Measurements from ENCODE around the gene MPZL1.
A peak's percentile ranks its signal among the peaks of the same experiment; 100 is the strongest.

Gene MPZL1

DNA sequence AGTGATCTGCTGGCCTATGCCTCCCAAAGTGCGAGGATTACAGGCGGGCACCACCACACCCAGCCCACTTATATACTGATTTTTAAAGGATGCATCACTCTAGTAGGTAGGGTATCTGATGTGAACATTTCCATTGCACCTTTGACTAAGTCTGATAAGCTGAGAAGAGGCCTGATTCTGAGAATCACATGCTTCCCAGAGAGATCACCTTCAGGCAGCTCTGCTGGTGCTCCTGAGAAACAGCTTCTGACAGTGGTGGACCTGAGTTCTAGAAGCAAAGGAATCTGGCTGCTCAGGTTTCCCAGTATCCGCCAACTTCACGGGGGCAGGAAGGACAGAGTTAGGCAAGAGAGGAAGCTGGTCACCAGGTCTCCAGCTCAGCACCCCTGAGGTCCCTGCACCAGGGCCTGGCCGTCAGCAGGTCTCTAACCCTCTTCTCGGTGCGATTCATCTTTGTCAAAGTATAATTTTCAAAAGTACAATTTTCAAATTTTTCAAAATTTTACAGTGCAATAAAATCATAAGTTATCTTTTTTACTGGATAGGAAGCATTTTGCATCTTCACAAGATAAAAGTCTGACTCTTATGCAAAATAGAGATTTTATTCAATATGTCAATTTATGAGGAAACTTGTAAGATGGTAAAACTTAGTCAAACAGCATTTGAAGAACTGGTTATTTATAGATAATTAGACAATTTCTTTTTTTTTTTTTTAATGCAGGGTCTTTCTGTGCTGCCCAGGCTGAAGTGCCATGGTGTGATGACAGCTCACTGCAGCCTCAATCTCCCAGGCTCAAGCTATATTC is 25.8 kb upstream of the MPZL1 start:
- no peak for DNase-seq (ENCODE audit: low spot score)

DNA sequence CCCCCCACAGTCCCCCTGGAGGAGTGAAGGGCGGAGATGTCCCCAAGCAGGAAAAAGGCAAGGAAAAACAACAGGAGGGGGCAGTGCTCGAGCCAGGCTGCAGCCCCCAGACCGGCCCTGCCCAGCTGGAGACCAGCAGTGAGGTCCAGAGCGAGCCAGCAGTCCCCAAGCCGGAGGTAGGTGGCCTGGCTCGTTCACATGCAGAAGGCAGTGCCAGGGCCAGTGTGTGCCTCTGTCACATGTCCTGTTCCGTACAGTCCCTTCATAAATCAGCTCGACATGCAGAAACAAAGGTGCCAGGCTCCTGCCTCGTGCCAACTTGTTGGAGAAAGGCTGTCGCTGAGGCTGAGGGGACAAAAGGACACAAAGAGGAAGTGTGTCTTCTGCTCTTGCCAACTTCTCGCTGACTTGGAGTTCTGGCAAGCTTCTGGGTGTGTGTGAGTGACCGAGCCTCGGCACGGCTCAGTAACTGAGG is 24.1 kb upstream of the MPZL1 start:
- no peak for DNase-seq (ENCODE audit: low spot score)

DNA sequence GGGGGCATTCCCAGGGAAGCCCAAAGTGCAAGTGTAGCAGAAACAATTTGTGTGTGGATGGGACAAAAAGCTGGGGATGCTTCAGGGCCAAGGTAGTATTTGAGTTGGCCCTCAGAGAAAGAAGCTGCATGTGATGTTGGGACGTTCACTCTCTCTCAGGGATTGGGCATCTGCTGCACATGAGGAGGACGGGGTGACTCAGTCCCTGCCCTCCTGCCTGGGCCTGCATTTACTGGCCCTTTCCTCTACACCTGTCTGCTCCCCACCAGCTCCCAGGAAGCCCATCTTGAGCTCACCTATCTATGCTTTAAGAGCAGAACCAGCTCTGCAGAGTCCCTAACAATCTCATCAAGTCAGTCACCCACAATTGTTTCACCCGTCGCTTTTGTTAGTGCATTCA is 23.5 kb upstream of the MPZL1 start:
- no peak for DNase-seq (ENCODE audit: low spot score)

DNA sequence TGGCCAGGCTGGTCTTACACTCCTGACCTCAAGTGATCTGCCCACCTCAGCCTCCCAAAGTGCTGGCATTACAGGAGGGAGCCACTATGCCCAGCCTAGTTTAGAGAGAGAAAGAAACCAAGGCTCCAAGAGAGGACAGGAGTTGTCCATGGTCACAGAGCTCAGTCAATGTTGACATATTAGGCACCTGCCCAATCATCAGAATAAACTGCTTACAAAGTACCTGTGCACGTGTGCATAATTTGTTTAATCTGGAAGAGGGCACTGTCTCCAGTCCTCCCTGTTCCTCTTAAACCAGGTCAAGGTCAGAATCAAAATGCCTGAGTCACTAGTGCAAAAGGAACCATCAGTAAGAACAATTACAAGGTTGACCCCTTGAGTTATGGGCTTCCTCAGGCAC is 20.3 kb upstream of the MPZL1 start:
- DNase-seq (ENCODE audit: low spot score), result no peak

DNA sequence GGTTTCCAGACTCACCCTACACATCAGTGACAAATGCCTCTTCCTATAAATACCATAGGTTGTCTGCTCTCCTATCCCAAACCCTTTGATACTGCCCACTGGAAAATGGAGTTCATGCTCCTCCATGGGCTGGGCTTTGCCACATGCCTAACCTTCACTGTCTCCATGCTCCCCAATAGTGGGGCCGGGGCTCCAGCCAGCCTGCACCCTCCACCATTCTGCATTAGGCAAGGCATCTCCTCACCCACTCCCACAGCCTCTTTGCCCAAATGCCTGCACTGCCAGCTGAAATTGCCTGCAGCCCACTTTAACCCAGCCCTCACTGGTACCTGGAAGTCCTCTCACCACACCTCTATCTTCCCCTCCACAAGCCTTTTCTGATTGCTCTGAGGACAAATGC is 18.2 kb upstream of the MPZL1 start:
- DNase-seq (ENCODE audit: low spot score), result no peak

DNA sequence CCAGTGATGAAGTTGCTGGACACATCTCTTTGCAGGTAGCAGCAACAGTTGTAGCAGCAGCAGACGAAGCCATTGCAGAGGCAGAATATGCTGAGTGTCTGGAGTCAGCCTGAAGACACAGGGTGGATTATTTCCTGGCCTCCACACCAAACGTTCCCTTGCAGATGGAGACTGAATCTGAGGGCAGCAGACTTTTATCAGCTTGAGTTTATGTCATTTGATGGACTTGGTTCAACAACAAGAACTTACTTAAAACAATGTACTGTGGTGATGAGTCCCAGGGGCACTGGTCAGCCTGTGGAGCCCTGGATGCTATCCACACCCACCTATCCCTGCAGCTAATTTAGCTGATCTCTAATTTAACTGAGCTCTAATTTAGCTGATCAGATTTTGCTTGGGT is 17.1 kb upstream of the MPZL1 start:
- no peak for DNase-seq (ENCODE audit: low spot score)

DNA sequence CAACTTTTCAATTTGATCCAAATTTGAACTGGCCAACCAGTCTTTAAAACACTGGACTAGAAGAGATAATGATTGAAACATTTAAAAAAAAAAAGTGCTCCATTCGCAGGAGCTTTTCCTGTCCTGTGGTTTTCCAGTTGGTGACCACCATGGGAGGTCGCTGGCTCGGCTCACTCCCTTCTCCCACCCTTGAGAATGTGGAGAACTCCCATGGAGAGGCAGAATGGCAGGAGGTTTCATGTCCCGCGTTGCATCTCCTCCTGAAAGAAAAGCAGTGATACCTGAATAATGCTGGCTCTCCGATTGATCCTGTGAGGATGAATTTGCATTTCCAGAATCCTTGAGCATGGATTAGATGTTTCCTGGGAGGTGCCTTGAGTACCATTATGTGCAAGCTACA is 16.5 kb upstream of the MPZL1 start:
- no peak for DNase-seq (ENCODE audit: low spot score)

DNA sequence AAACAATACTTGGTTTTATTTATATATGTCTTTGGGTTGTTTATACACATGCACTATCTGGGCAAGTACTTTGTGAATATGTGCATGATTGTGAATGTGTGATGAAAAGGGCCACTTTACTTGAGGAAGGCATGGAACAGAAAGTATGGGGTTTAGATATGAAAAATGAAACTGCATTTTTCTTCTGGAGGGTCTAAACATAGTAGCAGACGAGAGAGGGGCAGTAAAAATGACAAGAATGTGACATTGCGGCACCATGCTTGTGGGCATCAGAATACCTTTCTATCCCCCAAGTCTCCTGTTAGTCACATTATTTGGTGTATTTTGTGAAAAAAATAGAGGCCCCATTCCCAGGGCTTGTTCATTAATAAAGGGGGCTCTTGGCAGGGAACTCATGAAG is 15.4 kb upstream of the MPZL1 start:
- no peak for DNase-seq (ENCODE audit: low spot score)

DNA sequence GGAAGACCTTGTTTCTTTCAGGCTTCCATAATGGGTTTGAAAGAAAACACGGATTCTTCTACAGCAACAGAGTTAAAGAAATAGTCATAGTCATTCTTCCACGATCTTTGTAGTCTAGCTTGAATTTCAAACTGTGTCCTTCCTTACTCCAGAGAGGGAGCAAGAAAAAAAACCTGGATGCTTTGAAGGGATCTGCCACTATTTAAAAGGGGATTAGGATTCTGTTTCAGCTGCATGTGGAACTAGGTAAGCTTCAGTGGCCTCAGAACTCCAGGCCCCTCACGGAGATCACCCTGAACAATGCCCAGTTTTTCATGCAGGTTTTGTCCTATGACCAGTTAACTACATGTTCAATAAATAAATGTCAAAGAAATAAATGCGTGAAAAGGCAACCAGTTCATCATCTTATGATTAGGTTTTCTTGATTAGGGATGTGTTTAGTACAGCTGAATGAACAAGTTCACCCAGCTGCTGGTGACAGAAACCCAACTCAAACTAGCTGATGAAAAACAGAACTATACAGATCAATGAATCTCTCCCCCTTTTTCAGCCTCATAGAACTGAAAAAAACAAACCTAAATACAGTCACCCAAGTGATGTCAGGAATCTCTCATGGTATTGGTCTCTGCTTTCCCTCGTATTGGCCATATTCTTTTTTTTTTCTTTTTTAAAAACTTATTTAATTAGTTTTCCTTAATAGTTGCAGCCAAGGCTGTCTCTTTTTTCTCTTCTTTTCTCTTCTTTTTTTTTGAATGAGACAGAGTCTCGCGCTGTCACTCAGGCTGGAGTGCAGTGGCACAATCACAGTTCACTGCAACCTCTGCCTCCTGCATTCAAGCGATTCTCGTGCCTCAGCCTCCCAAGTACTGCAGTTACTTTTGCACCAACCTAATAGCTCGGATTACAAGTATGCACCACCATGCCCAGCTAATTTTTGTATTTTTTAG is 14.6 kb upstream of the MPZL1 start:
- DNase-seq (ENCODE audit: low spot score), result no peak

DNA sequence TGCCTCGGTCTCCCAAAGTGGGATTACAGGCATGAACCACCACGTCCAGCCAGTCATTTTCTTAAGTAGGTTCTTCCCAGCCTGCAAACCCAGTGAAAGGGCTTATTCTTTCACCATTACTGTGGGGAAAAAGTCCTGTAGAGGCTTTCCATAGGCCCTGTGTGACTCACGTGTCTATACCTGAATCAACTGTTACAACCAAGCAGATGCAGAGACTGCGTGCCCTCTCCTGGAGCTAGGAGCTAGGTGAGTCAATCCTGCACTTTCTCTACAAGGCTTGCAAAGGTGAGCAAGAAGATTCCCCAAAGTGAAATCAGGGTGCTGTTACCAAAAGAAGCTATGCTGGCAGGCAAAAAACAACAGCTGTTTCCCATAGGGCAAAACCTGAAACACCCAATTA is 13.8 kb upstream of the MPZL1 start:
- no peak for DNase-seq (ENCODE audit: low spot score)

DNA sequence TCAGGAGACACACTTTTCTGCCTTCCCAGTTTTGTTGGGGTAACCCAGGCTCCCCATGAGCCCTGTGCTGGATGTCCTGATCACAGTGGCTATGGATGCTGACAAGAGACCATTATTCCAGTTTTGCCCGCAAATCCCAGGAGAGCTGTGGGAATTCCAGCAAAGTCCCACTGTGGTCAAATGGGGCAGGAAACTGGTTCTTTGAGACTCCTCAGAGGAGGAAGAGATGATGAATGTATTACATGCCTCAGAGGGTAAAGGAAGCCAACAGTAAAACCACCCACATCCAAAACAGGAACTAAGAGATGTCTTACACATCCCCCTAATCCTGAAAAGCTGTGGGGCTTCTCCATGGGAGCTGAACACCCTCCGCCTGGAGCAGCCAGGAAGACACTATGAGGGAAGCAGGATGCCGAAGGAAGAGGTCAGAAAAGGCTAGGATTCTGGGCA is 12.8 kb upstream of the MPZL1 start:
- DNase-seq (ENCODE audit: low spot score), result no peak

DNA sequence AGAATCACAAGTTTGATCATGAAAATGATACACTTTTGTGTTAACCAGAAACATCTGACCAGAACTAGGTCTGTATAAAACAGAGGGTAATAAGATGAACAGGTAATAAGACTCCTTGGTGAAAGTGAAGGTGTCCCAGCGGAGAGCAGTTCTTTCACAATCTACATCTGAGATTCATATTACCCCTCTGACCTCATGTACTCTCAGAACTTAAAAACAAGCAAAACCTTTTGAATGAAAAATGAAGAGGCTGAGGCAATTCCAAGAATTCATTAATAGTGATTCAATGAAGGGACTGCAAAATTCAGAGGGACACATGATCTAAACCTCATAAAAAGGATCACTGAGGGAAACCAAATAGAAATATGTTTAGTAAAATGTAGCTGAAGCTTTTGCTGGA is 10.9 kb upstream of the MPZL1 start:
- no peak for DNase-seq (ENCODE audit: low spot score)

DNA sequence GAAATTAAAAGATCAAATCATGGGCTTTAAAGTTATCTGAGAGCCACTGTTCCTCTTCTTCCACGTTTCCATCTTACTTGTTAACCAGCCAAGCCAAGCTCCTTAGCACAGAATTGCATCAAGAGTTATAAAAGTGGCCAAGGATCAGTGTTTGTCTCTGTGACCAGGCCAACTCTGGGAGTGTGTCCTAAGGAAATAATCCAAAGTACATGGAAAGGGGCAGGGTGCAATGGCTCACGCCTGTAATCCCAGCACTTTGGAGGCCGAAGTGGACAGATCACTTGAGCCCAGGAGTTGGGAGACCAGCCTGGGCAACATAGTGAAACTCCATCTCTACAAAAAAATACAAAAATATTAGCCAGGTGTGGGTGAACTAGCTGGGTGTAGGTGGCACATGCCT is 10.0 kb upstream of the MPZL1 start:
- no peak for DNase-seq (ENCODE audit: low spot score)

DNA sequence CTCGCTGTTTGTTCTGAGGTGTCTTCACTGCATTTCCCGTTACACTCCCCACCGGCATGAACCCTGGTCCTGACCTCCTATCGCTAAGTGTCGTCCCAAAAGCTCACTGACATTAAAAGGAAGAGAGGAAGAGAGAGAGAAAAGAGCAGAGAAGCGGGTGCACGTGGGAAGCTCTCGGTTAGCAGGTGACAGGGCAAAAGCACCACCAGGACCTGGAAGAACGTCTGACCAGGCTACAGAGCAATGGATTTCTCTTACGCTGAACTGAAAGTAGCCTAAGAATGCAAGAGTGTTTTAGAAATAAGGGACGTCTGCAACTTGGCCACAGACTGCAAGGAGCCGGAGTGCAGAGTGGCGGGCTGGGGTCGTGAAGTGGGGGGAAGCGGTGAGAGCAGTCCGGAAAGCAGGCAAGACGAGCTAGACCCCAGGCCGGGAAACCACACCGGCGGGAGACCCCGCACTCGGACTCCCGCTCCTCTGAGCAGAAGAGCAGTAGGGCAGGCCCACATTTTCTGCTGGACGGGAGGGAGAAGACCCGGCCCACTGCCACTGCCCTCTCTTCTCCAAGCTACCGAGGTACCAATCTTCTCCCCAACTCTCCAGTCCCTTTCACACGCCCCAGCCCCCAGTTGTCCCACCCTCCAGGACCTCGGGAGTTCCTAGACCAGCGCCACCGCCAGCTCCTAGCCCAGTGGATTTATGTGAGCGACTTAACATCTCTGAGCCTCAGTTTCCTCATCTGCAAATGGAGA is 8.3 kb upstream of the MPZL1 start:
- DNase-seq (ENCODE audit: low spot score), result no peak

DNA sequence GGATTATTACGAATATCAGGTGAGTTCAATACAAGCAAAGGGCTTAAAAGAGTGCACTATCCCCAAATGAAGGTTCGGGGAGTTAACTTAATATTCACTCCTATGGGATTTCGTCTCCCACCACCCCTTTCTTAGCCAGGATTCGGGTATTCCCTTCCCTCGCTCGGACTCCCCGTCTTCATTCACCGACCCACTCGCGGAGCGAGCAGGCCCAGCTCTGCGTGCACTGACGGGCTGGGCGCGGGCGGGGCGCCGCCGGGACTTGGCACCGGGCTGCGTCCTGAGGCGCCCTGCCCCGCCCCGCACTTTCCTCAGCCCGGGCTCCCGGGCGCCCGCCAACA is 7.7 kb upstream of the MPZL1 start:
- DNase-seq (ENCODE audit: low spot score), result no peak

DNA sequence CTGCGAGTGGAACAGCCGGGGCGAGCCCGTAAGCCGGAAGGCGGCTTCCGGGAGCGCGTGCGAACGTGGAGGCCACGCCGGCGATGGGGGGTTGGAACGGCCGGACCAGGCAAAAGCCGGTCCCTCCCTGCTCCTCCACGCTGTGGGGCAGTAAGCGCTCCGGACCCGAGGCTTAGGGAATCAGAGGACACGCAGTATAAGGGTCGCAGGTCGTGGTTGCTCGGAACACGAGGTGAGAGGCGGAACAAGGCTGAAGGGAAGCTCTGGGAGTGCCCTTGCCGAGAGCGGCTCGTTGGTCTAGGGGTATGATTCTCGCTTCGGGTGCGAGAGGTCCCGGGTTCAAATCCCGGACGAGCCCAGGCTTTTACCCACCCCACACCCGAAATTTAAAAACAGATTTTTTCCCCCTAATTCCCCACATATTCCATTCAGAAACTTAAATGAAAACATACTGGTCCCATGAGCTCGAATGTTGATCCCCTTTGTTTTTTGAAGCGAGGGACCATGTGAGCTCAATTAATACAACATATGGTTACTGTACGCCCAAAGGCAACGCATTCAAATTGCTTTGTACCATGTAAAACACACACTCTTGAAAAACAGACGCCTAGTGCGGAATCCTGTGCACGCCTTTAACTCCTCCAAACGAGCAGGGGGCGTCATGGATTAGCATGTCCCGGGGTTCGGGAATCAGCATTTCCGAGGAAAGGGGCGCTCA is 7.2 kb upstream of the MPZL1 start:
- peak; percentile 88 for DNase-seq (ENCODE audit: low spot score)

DNA sequence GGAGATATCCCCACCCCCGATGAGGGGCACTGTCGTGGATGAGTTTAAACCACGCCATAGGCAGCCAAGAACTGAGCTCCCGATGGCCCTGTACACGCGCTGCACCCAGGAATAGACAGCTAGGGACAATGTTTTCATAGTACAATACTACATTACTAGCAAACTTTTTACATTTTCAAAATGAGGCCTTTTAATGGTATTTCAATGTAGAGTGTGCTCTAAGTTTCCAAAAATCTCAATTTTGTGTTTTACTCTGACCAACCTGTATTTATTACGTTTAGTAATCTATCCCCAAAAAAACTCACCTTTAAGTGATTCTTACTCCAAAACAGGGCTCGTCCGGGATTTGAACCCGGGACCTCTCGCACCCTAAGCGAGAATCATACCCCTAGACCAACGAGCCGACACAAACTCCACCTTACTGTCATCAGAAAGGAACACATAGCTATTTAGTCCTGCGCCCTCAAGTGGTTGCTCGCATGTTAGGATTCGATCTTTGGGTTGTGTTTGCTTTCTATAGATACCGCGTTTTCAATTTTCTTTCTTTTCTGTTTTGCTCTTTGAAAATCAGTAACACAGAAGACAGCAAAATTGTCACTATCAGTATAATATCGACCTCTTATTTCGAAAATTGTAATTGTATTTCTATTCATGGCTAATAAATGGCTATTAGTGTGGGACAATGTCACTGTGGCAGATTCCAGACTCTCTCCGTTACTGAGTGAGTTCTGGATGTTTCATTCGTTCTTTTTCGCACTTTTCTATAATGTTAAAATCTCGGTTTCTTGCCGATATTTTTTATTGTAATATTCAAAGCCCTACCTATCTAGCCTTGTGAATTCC is 6.4 kb upstream of the MPZL1 start:
- peak; percentile 92 for DNase-seq (ENCODE audit: low spot score)

DNA sequence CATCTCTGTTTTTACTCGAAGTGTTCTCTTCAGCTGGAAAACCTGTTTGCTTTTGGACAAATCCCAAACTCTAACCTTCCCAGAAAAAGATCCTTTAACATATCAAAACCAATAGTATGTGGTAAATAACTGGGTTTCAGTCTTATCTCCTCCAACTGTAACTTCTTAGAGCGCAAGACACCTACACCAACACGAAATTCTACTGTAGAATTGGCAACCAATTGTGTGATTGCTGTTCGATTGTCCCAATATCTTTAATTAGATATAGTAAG is 5.8 kb upstream of the MPZL1 start:
- DNase-seq (ENCODE audit: low spot score), result no peak

DNA sequence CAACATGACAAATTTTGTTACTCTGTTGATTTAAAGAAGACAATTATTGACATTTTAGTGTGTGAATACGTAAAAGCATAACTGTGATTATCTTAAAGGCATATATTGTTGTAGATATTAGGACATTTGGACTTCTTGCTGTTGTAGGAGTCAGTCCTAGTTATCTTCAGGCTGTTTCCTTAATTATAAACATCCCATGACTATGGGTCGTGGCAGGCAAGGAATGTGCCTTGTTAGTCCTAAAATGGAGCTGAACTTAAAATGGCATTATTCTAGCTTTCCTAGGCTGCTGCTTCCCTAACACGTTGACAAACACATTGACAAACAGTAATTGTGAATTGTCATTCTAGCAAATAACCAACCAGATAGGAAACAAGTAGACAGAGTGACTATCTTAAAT is 4.4 kb upstream of the MPZL1 start:
- no peak for DNase-seq (ENCODE audit: low spot score)

DNA sequence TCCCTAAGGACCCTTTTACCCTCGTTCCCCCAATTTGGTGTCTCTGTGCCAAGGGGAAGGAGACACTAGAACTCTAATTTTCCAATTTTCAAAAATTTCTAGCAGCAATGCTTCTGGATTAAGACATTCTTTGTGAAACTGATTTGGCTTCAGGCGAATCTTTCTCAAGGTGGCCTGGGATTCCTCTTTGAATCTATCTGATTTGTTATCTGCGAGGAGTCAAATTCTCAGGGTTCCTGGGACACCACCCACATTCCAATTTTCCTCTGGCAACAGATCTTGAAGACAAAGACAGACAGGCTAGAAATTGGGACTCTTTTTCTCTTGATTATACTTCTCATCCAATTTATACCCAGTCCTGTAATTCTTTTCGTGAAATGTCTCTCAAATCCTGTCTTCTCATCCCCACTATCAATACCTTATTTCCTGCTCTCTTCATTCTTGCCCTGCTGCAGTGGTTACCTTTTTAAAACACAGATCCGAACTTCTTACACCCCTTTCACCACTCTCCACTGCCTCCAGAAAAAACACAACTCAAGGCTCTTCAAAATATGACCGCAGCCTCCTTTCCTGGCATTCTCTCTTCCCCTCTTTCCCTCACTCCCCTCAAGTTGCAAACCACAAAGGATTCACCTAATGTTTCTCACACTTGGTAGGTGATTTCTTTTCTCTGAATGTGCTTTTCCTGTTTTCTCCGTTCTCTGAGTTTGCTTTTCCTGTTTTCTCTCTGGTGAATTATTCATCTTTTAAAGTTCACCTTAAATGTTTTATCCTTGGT is 2.7 kb upstream of the MPZL1 start:
- DNase-seq (ENCODE audit: low spot score), result no peak

All from CD4-positive, alpha-beta T cell treated with Interleukin-15 for 4 hours (primary cell).